ENCODE data around the gene PHF20.
"Not testable (repeated sequence)": the region's sequence is repeated elsewhere in the genome, so short reads cannot be mapped to it uniquely, and the experiment has no call there.

The PHF20 gene

GRCh38 chr20:35771689-35772562, at the start of gene PHF20:
Gene PHF20, plus strand, starts transcription at chr20:35772015. Its CDS starts 29,508 bp downstream, at chr20:35801523.
- peak; percentile 99 for DNase-seq (ENCODE audit: low read depth)

GRCh38 chr20:35723275-35723639, 48.6 kb upstream of the PHF20 start:
- not testable (repeated sequence) for DNase-seq (ENCODE audit: low read depth)

- DNase-seq (ENCODE audit: low read depth): not testable (repeated sequence)
Measured at GRCh38 chr20:35723652-35724320, 48.0 kb upstream of the PHF20 start.

GRCh38 chr20:35724321-35725230, 47.2 kb upstream of the PHF20 start:
- no peak for DNase-seq (ENCODE audit: low read depth)

- no peak for DNase-seq (ENCODE audit: low read depth)
Measured at GRCh38 chr20:35726842-35727711, 44.7 kb upstream of the PHF20 start.

- no peak for DNase-seq (ENCODE audit: low read depth)
Measured at GRCh38 chr20:35729283-35729807, 42.5 kb upstream of the PHF20 start.

GRCh38 chr20:35729836-35730582, 41.8 kb upstream of the PHF20 start:
- DNase-seq (ENCODE audit: low read depth): no peak

GRCh38 chr20:35730583-35731468, 41.0 kb upstream of the PHF20 start:
- no peak for DNase-seq (ENCODE audit: low read depth)

GRCh38 chr20:35731469-35731788, 40.4 kb upstream of the PHF20 start:
- no peak for DNase-seq (ENCODE audit: low read depth)

GRCh38 chr20:35731862-35732643, 39.8 kb upstream of the PHF20 start:
- no peak for DNase-seq (ENCODE audit: low read depth)

GRCh38 chr20:35732644-35732982, 39.2 kb upstream of the PHF20 start:
- no peak for DNase-seq (ENCODE audit: low read depth)

GRCh38 chr20:35734374-35734773, 37.4 kb upstream of the PHF20 start:
- no peak for DNase-seq (ENCODE audit: low read depth)

GRCh38 chr20:35734777-35735649, 36.8 kb upstream of the PHF20 start:
- no peak for DNase-seq (ENCODE audit: low read depth)

GRCh38 chr20:35735826-35736470, 35.9 kb upstream of the PHF20 start:
- no peak for DNase-seq (ENCODE audit: low read depth)

GRCh38 chr20:35737865-35738333, 33.9 kb upstream of the PHF20 start:
- DNase-seq (ENCODE audit: low read depth): no peak

GRCh38 chr20:35738410-35739179, 33.2 kb upstream of the PHF20 start:
- no peak for DNase-seq (ENCODE audit: low read depth)
